Measurements from ENCODE around the gene PRRC2C. TPM values are rescaled to one million over a fixed set of nuclear protein-coding genes. Genes with fewer than 3 reads are reported as not detected.
"Not testable (repeated sequence)": the region's sequence is repeated elsewhere in the genome, so short reads cannot be mapped to it uniquely, and the experiment has no call there.

The PRRC2C gene
- total RNA-seq, 1 donor from 2014 or later, result 37.5 TPM

- no peak for DNase-seq (ENCODE audit: low spot score in 2 of 2)
- no peak for FAIRE-seq
Measured at GRCh38 chr1:171581766-171582165, 96.4 kb downstream of the PRRC2C start.

GRCh38 chr1:171582589-171582988, 97.3 kb downstream of the PRRC2C start:
- FAIRE-seq (no peak), DNase-seq (ENCODE audit: low spot score in 2 of 2) (no peak)

- FAIRE-seq (no peak), DNase-seq (ENCODE audit: low spot score in 2 of 2) (no peak)
Measured at GRCh38 chr1:171583591-171584201, 98.4 kb downstream of the PRRC2C start.

- FAIRE-seq, result no peak
Measured at GRCh38 chr1:171585715-171586114, 100.4 kb downstream of the PRRC2C start.

GRCh38 chr1:171588230-171588629, 102.9 kb downstream of the PRRC2C start:
- DNase-seq (ENCODE audit: low spot score in 2 of 2) (no peak), FAIRE-seq (no peak)

More at GRCh38 chr1:171585715-171586114, 100.4 kb downstream of the PRRC2C start:
- DNase-seq (ENCODE audit: low spot score in 2 of 2), result no peak

GRCh38 chr1:171590022-171590421, 104.7 kb downstream of the PRRC2C start:
- DNase-seq (ENCODE audit: low spot score in 2 of 2) (no peak), FAIRE-seq (no peak)

- DNase-seq (ENCODE audit: low spot score in 2 of 2), result no peak
Measured at GRCh38 chr1:171595324-171595723, 110.0 kb downstream of the PRRC2C start.

GRCh38 chr1:171596119-171596518, 110.8 kb downstream of the PRRC2C start:
- DNase-seq (ENCODE audit: low spot score in 2 of 2) (no peak), FAIRE-seq (no peak)

More at GRCh38 chr1:171595324-171595723, 110.0 kb downstream of the PRRC2C start:
- no peak for FAIRE-seq

- DNase-seq (ENCODE audit: low spot score in 2 of 2) (no peak), FAIRE-seq (no peak)
Measured at GRCh38 chr1:171596705-171597104, 111.4 kb downstream of the PRRC2C start.

GRCh38 chr1:171597203-171597602, 111.9 kb downstream of the PRRC2C start:
- no peak for FAIRE-seq
- no peak for DNase-seq (ENCODE audit: low spot score in 2 of 2)

- DNase-seq (ENCODE audit: low spot score in 2 of 2); FAIRE-seq: not testable (repeated sequence)
Measured at GRCh38 chr1:171600310-171600709, 115.0 kb downstream of the PRRC2C start.

GRCh38 chr1:171600862-171601261, 115.5 kb downstream of the PRRC2C start:
- DNase-seq (ENCODE audit: low spot score in 2 of 2), result no peak

GRCh38 chr1:171603042-171603441, 117.7 kb downstream of the PRRC2C start:
- DNase-seq (ENCODE audit: low spot score in 2 of 2), result not testable (repeated sequence)

More at GRCh38 chr1:171600862-171601261, 115.5 kb downstream of the PRRC2C start:
- FAIRE-seq, result no peak

GRCh38 chr1:171606402-171606941, 121.1 kb downstream of the PRRC2C start:
- DNase-seq (ENCODE audit: low spot score in 2 of 2) (no peak), FAIRE-seq (no peak)

More at GRCh38 chr1:171603042-171603441, 117.7 kb downstream of the PRRC2C start:
- not testable (repeated sequence) for FAIRE-seq

GRCh38 chr1:171610385-171610784, 125.1 kb downstream of the PRRC2C start:
- FAIRE-seq, result no peak

GRCh38 chr1:171611306-171611705, 126.0 kb downstream of the PRRC2C start:
- FAIRE-seq, result no peak
- DNase-seq (ENCODE audit: low spot score in 2 of 2), result no peak

More at GRCh38 chr1:171610385-171610784, 125.1 kb downstream of the PRRC2C start:
- no peak for DNase-seq (ENCODE audit: low spot score in 2 of 2)

- FAIRE-seq (no peak), DNase-seq (ENCODE audit: low spot score in 2 of 2) (no peak)
Measured at GRCh38 chr1:171613282-171613681, 128.0 kb downstream of the PRRC2C start.

GRCh38 chr1:171615122-171615906, 130.0 kb downstream of the PRRC2C start:
- not testable (repeated sequence) for FAIRE-seq

GRCh38 chr1:171616586-171616985, 131.3 kb downstream of the PRRC2C start:
- no peak for FAIRE-seq
- no peak for DNase-seq (ENCODE audit: low spot score in 2 of 2)

More at GRCh38 chr1:171615122-171615906, 130.0 kb downstream of the PRRC2C start:
- DNase-seq (ENCODE audit: low spot score in 2 of 2), result not testable (repeated sequence)

- no peak for FAIRE-seq
- DNase-seq (ENCODE audit: low spot score in 2 of 2), result no peak
Measured at GRCh38 chr1:171622152-171622462, 136.8 kb downstream of the PRRC2C start, which contains the start of gene MYOCOS. TSS of gene MYOCOS (plus strand) at chr1:171622243. CDS start at chr1:171623884, 1,641 bp downstream.

- DNase-seq (ENCODE audit: low spot score in 2 of 2), result no peak
- FAIRE-seq, result no peak
Measured at GRCh38 chr1:171623651-171624331, 138.5 kb downstream of the PRRC2C start.

All from frontal cortex (tissue), 4 donors.